SK-N-SH treated with all-trans-retinoic acid at 6 μM for 48 hours (cell line): Measurements from ENCODE around the gene HS3ST4.

Experiments
- ARNTL ChIP-seq: fragments of 450-650 bp; formaldehyde crosslinking; IDR thresholded peaks from 2 replicates; pipeline ENCODE4 v1.5.0; 2020; ENCODE audit warnings: low read depth, mild to moderate bottlenecking, moderate library complexity, borderline replicate concordance
- CSDC2 ChIP-seq: fragments of 250-450 bp; sonication (Bioruptor Pico); IDR thresholded peaks from 2 replicates; pipeline ENCODE4 v1.5.0; 2020; ENCODE audit warnings: mild to moderate bottlenecking, moderate library complexity
- ZFP3 ChIP-seq: fragments of 250-450 bp; sonication (Bioruptor Pico); IDR thresholded peaks from 2 replicates; pipeline ENCODE4 v1.5.0; 2020; ENCODE audit warnings: mild to moderate bottlenecking, moderate library complexity
- ZNF70 ChIP-seq: fragments of 450-650 bp; formaldehyde crosslinking; IDR thresholded peaks from 2 replicates; pipeline ENCODE4 v1.5.0; 2020; ENCODE audit warnings: mild to moderate bottlenecking, moderate library complexity
- TF ChIP-seq, protein P1 (sequence below): fragments of 250-450 bp; sonication (Bioruptor Pico); IDR thresholded peaks from 2 replicates; pipeline ENCODE4 v1.8.0; 2020; ENCODE audit warnings: mild to moderate bottlenecking, moderate library complexity, borderline replicate concordance

DNA sequence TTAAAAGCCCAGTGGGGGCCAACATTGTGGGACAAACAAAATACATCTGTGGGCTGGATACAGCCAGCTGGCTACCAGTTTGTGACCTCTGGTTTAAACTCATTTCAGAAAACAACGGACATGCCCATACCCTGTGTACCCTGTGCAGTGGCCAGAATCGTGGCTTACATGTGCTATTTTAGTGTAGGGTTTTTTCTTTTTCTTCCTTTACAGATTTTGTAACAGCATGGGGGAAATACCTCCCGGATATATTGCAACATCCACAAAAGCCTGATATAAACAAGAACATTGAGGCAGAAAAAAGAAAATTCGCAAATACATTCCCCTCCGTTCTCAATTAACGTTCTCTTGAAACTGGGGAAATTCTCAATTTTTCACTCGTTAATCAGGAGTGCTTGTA, 7.3 kb downstream of the HS3ST4 start:
- TF ChIP-seq CSDC2 (CRISPR knock-in tag) = no peak
- TF ChIP-seq, protein P1, sequence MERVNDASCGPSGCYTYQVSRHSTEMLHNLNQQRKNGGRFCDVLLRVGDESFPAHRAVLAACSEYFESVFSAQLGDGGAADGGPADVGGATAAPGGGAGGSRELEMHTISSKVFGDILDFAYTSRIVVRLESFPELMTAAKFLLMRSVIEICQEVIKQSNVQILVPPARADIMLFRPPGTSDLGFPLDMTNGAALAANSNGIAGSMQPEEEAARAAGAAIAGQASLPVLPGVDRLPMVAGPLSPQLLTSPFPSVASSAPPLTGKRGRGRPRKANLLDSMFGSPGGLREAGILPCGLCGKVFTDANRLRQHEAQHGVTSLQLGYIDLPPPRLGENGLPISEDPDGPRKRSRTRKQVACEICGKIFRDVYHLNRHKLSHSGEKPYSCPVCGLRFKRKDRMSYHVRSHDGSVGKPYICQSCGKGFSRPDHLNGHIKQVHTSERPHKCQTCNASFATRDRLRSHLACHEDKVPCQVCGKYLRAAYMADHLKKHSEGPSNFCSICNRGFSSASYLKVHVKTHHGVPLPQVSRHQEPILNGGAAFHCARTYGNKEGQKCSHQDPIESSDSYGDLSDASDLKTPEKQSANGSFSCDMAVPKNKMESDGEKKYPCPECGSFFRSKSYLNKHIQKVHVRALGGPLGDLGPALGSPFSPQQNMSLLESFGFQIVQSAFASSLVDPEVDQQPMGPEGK (CRISPR knock-in tag) = no peak
- no peak for TF ChIP-seq ZNF70
- TF ChIP-seq ZFP3 = no peak
- TF ChIP-seq ARNTL (CRISPR knock-in tag) = no peak
